Activated T-helper 9 cell treated with anti-CD3 and anti-CD28 coated beads, Interleukin-2, amount 50 U/mL, for 16 hours (primary cell): ENCODE measurements around the gene UBR2.
"Not testable (repeated sequence)": the region's sequence is repeated elsewhere in the genome, so short reads cannot be mapped to it uniquely, and the experiment has no call there.

Experiments used
- DNase-seq: peaks from one replicate; pipeline ENCODE4 v3.0.0-alpha.2; 2020; ENCODE audit warnings: low read depth

UBR2 gene

DNA sequence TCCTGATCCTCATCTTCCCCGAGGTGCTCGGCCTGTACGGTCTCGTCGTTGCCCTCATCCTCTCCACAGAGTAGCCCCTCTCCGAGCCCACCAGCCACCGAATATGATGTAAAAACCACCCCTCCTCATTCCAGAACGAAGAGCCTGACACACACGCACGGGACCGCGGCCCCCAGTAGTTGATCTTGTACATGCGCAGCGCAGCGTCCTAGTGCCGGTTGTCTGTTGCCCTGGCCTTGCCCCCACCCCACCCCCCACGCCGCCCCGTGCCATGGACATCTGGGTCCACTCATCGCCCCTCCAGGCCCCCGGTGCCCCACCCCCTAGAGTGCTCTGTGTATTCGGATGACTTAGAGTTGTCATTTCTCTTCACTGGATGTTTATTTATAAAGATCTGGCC lies 163.8 kb downstream of the UBR2 start:
- DNase-seq = no peak

DNA sequence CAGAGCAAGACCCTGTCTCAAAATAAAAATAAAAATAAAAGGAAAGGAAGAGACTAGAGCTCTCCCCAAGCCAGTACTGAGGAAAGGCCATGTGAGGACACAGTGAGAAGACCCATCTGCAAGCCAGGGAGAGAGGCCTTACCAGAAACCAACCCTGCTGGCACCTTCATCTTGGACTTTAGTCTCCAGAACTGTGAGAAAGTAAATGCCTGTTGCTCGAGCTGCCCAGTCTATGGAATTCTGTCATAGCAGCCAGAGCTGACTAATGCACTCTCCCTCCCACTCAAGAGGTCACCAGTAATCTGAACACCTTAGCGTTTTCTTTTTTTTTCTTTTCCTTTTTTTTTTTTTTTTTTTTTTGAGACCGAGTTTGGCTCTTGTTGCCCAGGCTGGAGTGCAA lies 165.9 kb downstream of the UBR2 start:
- DNase-seq = no peak

DNA sequence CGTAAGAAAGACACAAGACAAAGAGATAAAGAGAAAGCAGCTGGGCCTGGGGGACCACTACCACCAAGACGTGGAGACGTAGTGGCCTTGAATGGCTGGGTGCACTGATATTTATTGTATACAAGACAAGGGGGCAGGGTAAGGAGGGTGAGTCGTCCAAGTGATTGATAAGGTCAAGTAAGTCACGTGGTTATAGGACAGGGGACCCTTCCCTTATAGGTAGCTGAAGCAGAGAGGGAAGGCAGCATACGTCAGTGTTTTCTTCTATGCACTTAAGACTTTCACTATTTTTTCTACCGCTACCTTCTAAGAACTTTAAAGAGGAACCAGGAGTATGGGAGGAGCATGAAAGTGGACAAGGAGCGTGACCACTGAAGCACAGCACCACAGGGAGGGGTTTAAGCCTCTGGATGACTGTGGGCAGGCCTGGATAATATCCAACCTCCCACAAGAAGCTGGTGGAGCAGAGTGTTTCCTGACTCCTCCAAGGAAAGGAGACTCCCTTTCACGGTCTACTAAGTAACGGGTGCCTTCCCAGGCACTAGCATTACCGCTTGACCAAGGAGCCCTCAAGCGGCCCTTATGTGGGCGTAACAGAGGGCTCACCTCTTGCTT lies 170.1 kb downstream of the UBR2 start:
- DNase-seq = not testable (repeated sequence)

DNA sequence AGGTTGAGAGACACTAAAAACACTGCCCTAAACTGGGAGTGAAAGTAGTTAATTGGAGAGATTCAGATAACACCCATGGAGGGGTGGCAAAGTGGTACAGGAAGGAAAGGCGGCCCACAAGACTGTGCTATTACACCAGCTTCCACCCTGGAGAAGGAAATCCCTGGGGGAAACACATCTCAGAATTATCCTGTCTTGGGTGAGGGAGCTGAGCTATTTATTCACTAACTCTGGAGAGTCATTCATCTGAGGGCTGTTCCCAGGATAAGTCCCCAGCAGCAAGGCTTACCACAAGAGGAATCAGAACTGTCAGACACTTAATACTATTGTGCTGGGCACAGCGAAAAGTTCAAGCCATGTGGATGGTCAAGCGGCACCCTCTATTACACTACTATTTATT lies 172.1 kb downstream of the UBR2 start:
- DNase-seq = no peak

DNA sequence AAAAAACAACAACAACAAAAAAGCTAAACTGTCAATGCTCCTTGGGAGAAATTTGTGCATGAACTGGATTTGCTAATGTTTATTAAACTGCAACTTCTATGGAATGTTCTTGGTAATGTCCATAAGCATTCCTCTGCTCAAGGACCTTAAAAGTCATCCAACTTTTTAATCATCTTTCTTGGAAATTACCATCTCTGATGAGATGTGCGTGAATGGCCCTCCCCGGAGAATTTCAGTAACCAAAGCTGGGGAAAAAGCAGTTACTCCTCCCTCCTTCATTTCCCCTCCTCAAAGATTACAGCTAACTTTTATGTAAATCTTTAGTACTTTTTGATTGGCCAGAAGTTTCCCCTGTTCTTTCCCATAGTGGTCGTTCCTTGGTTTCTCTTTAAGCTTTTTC lies 176.9 kb downstream of the UBR2 start:
- DNase-seq = no peak

DNA sequence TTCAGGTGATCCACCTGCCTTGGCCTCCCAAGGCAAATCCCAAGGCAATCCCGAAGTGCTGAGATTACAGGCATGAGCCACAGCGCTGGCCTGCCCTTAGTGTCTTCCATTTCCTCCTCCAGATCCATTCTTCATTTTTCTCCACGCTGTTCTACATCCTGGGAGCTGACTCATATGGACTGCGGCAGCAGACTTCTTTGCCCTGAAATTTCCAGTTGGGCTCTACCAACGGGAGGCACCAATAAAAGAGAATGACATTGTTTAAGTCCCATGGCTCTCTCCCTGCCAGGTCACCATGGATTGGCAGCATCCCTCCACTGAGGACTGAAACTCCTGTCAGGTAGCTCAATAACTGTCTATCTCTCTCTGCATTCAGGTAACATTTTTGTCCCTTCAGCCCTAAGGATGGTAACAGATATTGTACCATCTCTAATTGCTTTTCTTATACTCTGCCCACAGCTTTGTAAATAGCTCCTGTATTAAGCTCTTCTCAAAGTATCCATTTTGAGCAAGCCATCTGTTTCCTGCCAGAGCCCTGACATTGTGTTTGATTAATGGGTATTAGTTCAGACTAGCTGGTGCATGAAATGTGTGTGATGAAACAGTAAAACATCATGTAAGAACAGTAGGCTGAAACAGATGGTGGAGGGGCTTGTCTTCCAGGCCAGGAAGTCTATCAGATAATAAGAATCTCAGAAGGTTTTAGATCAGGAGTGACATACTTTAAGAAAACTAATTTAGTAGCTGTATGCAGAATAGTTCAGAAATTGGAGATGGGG lies 178.5 kb downstream of the UBR2 start:
- DNase-seq = no peak
